Mesendoderm (in vitro differentiated cells): Measurements from ENCODE around the gene RMDN2.
"Not testable (repeated sequence)": the region's sequence is repeated elsewhere in the genome, so short reads cannot be mapped to it uniquely, and the experiment has no call there.

Experiments used
- DNase-seq: peaks from one replicate; pipeline ENCODE4 v3.0.0; 2013
- H2AK5ac ChIP-seq: 2 replicates; pipeline ENCODE4 v1.6.1; 2013; ENCODE audit warnings: low read length, inconsistent platforms
- H2BK120ac ChIP-seq: 2 replicates; pipeline ENCODE4 v1.6.1; 2013; ENCODE audit warnings: low read depth, mild to moderate bottlenecking, low read length, moderate library complexity, mixed read lengths
- H2BK15ac ChIP-seq: replicated peaks from 2 replicates; pipeline ENCODE4 v1.6.1; 2013; ENCODE audit warnings: low read depth, mild to moderate bottlenecking, moderate library complexity
- H2BK5ac ChIP-seq: 2 replicates; pipeline ENCODE4 v1.6.1; 2013; ENCODE audit warnings: low read length, inconsistent platforms
- H3K18ac ChIP-seq: 2 replicates; pipeline ENCODE4 v1.6.1; 2013; ENCODE audit warnings: mild to moderate bottlenecking, low read length, mixed read lengths
- H3K23ac ChIP-seq: one replicate; pipeline ENCODE4 v1.6.1; 2013; ENCODE audit warnings: low read length
- H3K27ac ChIP-seq: 2 replicates; pipeline ENCODE4 v1.5.1; 2013; ENCODE audit warnings: low read depth, mild to moderate bottlenecking, inconsistent platforms, low read length, moderate library complexity
- H3K27me3 ChIP-seq: 2 replicates; pipeline ENCODE4 v1.6.1; 2013; ENCODE audit warnings: low read length, control low read depth, mild to moderate bottlenecking, inconsistent platforms; ENCODE audit not compliant: insufficient read depth, poor library complexity
- H3K36me3 ChIP-seq: 2 replicates; pipeline ENCODE4 v1.6.1; 2013; ENCODE audit warnings: low read length, inconsistent platforms; ENCODE audit not compliant: control insufficient read depth, insufficient read depth
- H3K4ac ChIP-seq: one replicate; pipeline ENCODE4 v1.6.1; 2013; ENCODE audit warnings: low read depth, mild to moderate bottlenecking, low read length, moderate library complexity
- H3K4me1 ChIP-seq: 2 replicates; pipeline ENCODE4 v1.6.1; 2013; ENCODE audit warnings: low read depth, low read length, inconsistent platforms; ENCODE audit not compliant: control insufficient read depth
- H3K4me2 ChIP-seq: 2 replicates; pipeline ENCODE4 v1.6.1; 2013; ENCODE audit warnings: low read length
- H3K4me3 ChIP-seq: 2 replicates; pipeline ENCODE4 v1.5.1; 2013; ENCODE audit warnings: mild to moderate bottlenecking, low read length
- H3K56ac ChIP-seq: one replicate; pipeline ENCODE4 v1.6.1; 2013; ENCODE audit warnings: low read length
- H3K79me1 ChIP-seq: 2 replicates; pipeline ENCODE4 v1.6.1; 2013; ENCODE audit warnings: low read length, inconsistent platforms
- H3K79me2 ChIP-seq: 2 replicates; pipeline ENCODE4 v1.6.1; 2013; ENCODE audit warnings: mild to moderate bottlenecking, low read length; ENCODE audit not compliant: control insufficient read depth, insufficient read depth
- H3K9ac ChIP-seq: 2 replicates; pipeline ENCODE4 v1.6.1; 2013; ENCODE audit warnings: low read length, inconsistent platforms
- H4K5ac ChIP-seq: one replicate; pipeline ENCODE4 v1.6.1; 2013; ENCODE audit warnings: low read length
- H4K8ac ChIP-seq: one replicate; pipeline ENCODE4 v1.6.1; 2013; ENCODE audit warnings: low read depth, mild to moderate bottlenecking, control low read depth, low read length, moderate library complexity
- WGBS: extraction: QIAGEN DNeasy Blood & Tissue Kit; methylation state at CpG from one replicate; pipeline ENCODE4 v1.1.7; 2013; ENCODE audit warnings: low lambda C conversion rate, missing lambda C conversion rate; ENCODE audit not compliant: insufficient coverage; ENCODE audit errors: extremely low coverage; 5-methylcytosine and 5-hydroxymethylcytosine counted together

The RMDN2 gene

DNA sequence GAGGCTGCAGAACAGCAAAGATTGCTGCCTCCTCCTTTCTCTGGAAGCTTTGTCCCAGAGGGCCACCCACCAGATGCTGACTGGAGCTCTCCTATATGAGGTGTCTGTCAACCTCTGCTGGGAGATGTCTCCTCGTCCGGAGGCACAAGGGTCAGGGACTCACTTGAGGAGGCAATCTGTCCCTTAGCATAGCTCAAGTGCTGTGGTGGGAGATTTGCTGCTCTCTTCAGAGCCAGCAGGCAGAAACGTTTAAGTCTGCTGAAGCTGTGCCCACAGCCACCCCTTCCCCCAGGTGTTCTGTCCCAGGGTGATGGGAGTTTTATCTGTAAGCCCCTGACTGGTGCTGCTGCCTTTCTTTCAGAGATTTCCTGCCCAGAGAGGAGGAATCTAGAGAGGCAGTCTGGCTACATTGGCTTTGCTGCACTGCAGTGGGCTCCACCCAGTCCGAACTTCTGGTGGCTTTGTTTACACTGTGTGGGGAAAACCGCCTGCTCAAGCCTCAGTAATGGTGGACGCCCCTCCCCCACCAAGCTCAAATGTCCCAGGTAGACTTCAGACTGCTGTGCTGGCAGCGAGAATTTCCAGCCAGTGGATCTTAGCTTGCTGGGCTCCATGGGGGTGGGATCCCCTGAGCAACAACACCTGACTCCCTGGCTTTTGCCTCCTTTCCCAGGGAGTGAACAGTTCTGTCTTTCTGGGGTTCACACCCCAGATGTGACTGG is 37.1 kb downstream of the RMDN2 start:
- not testable (repeated sequence) for H3K27ac ChIP-seq, H3K18ac ChIP-seq, H3K36me3 ChIP-seq, H3K27me3 ChIP-seq, H2BK120ac ChIP-seq, H4K8ac ChIP-seq, H2BK5ac ChIP-seq, H4K5ac ChIP-seq, H3K79me2 ChIP-seq, H3K56ac ChIP-seq, H3K79me1 ChIP-seq, H2AK5ac ChIP-seq, H3K4me1 ChIP-seq, H3K9ac ChIP-seq, H2BK15ac ChIP-seq, H3K4me2 ChIP-seq, H3K23ac ChIP-seq, H3K4ac ChIP-seq, H3K4me3 ChIP-seq
- DNase-seq = peak; percentile 22
- WGBS = no CpG with 5 or more reads among the region's 7 CpGs

DNA sequence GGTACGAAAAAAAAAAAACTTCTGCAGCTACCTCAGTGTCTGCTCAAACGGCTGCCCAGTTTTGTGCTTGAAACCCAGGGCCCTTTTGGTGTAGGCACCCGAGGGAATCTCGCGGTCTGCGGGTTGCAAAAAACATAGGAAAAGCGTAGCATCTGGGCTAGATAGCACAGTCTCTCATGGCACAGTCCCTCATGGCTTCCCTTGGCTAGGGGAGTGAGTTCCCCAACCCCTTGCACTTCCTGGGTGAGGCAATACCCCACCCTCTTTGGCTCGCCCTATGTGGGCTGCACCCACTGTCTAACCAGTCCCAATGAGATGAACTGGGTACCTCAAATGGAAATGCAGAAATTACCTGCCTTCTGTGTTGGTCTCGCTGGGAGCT is 37.6 kb downstream of the RMDN2 start:
- not testable (repeated sequence) for H3K79me1 ChIP-seq, H2BK5ac ChIP-seq, H3K4me1 ChIP-seq, H2AK5ac ChIP-seq, H3K23ac ChIP-seq, H3K36me3 ChIP-seq, DNase-seq, H4K8ac ChIP-seq, H3K56ac ChIP-seq, H3K79me2 ChIP-seq, H3K27me3 ChIP-seq, H3K4me3 ChIP-seq, H3K9ac ChIP-seq, H4K5ac ChIP-seq, H2BK15ac ChIP-seq, H3K27ac ChIP-seq, H3K4me2 ChIP-seq, H2BK120ac ChIP-seq, H3K18ac ChIP-seq, H3K4ac ChIP-seq
- no CpG with 5 or more reads among the region's 9 CpGs for WGBS

DNA sequence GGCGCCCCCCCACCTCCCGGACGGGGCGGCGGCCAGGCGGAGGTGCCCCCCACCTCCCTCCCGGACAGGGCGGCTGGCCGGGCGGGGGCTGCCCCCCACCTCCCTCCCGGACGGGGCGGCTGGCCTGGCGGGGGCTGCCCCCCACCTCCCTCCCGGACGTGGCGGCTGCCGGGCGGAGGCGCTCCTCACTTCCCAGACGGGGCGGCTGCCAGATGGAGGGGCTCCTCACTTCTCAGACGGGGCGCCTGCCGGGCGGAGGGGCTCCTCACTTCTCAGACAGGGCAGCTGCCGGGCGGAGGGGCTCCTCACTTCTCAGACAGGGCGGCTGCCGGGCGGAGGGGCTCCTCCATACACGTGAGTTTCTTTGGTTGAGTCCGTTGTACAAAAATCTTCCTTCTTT is 38.8 kb downstream of the RMDN2 start:
- not testable (repeated sequence) for H3K56ac ChIP-seq, H3K18ac ChIP-seq, H3K4ac ChIP-seq, H3K23ac ChIP-seq, H2BK5ac ChIP-seq, H4K8ac ChIP-seq, H3K4me1 ChIP-seq, H3K27ac ChIP-seq, H3K9ac ChIP-seq, H2BK15ac ChIP-seq, H3K36me3 ChIP-seq, H3K79me2 ChIP-seq, H4K5ac ChIP-seq, H3K27me3 ChIP-seq, DNase-seq, H2AK5ac ChIP-seq, H3K4me3 ChIP-seq, H3K4me2 ChIP-seq, H3K79me1 ChIP-seq, H2BK120ac ChIP-seq
- WGBS = no CpG with 5 or more reads among the region's 33 CpGs

DNA sequence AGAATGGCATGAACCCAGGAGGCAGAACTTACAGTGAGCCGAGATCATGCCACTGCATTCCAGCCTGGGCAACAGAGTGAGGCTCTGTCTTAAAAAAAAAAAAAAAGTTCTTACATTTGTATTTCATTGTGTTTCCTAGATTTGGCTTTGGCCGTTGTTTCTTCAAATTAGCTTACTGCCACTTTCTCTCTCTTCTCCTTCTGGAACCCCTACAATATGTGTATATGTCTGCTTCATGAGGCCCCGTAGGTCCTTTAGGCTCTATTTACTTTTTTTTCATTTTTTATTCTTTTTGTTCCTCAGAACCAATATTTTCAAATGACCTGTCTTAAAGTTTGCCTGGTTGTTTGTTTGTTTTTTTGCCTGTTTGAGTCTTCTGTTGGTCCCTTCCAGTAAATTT is 41.2 kb downstream of the RMDN2 start:
- no CpG with 5 or more reads among the region's 3 CpGs for WGBS
- H3K4me3 ChIP-seq = no peak overlapping the region
- H4K5ac ChIP-seq = no peak overlapping the region
- H3K79me2 ChIP-seq = no peaks in the 10 kb centered on the region
- no peak for DNase-seq
- H3K4ac ChIP-seq = no peak overlapping the region
- H3K9ac ChIP-seq = no peak overlapping the region
- H3K27me3 ChIP-seq = no peaks in the 10 kb centered on the region
- no peak overlapping the region for H2BK15ac ChIP-seq
- H2BK120ac ChIP-seq = no peak overlapping the region
- no peak overlapping the region for H3K23ac ChIP-seq
- H3K79me1 ChIP-seq = no peaks in the 10 kb centered on the region
- H3K36me3 ChIP-seq = no peaks in the 10 kb centered on the region
- no peak overlapping the region for H4K8ac ChIP-seq
- H3K27ac ChIP-seq = no peak overlapping the region
- H3K4me2 ChIP-seq = no peak overlapping the region
- no peak overlapping the region for H3K18ac ChIP-seq
- no peak overlapping the region for H3K56ac ChIP-seq
- H2BK5ac ChIP-seq = no peak overlapping the region
- no peaks in the 10 kb centered on the region for H3K4me1 ChIP-seq
- no peak overlapping the region for H2AK5ac ChIP-seq

DNA sequence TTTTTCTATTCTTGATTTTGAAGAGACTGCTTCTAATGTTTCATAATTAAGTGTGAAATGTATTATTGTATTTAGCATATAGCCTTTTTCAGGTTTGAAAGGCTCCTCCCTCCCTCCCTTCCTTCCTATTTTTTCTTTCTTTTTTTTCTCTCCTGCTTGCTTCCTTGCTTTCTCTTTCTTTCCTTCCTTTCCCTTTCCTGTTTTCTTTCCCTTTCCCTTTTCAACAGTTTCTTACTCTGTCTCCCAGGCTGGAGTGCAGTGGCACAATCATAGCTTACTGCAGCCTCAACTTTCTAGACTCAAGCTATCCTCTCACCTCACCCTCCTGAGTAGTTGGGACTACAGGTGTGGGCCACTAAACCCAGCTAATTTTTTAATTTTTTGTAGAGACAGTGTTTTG is 44.6 kb downstream of the RMDN2 start:
- H3K56ac ChIP-seq = no peak overlapping the region
- no peak overlapping the region for H3K27ac ChIP-seq
- no peak overlapping the region for H2BK15ac ChIP-seq
- H3K4me3 ChIP-seq = no peak overlapping the region
- no peak overlapping the region for H3K4me2 ChIP-seq
- no peak overlapping the region for H3K18ac ChIP-seq
- H4K8ac ChIP-seq = no peak overlapping the region
- H3K79me1 ChIP-seq = no peaks in the 10 kb centered on the region
- H2AK5ac ChIP-seq = no peak overlapping the region
- H3K4me1 ChIP-seq = no peaks in the 10 kb centered on the region
- H3K23ac ChIP-seq = no peak overlapping the region
- no peak overlapping the region for H2BK120ac ChIP-seq
- H4K5ac ChIP-seq = no peak overlapping the region
- no peak overlapping the region for H2BK5ac ChIP-seq
- no peak overlapping the region for H3K9ac ChIP-seq
- H3K79me2 ChIP-seq = no peaks in the 10 kb centered on the region
- no peaks in the 10 kb centered on the region for H3K36me3 ChIP-seq
- H3K4ac ChIP-seq = no peak overlapping the region
- no peak for DNase-seq
- H3K27me3 ChIP-seq = no peaks in the 10 kb centered on the region

DNA sequence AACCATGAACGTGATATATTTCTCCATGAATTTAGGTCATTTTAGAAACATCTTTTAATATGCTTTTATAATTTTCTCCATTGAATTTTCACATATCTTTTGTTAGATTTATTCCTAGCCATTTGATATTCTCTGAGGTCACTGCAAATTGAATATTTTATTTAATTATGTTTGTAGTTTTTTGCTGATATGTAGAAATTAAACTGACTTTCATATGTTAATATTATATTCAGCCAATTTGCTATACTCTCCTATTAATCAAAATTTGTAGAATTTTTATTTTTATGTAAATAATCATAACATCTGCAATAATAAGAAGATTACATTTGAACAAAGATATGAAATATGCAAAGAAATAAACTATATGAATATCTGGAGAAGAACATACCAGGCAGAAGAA is 46.9 kb downstream of the RMDN2 start:
- no peak overlapping the region for H3K9ac ChIP-seq
- no peak overlapping the region for H2AK5ac ChIP-seq
- no peak overlapping the region for H3K4me3 ChIP-seq
- no peaks in the 10 kb centered on the region for H3K36me3 ChIP-seq
- DNase-seq = no peak
- no peaks in the 10 kb centered on the region for H3K4me1 ChIP-seq
- no peak overlapping the region for H3K4ac ChIP-seq
- no peak overlapping the region for H2BK5ac ChIP-seq
- no peak overlapping the region for H2BK120ac ChIP-seq
- H3K18ac ChIP-seq = no peak overlapping the region
- H3K23ac ChIP-seq = no peak overlapping the region
- H3K27ac ChIP-seq = no peak overlapping the region
- no peaks in the 10 kb centered on the region for H3K79me2 ChIP-seq
- H4K8ac ChIP-seq = no peak overlapping the region
- H3K56ac ChIP-seq = no peak overlapping the region
- no peak overlapping the region for H4K5ac ChIP-seq
- no peak overlapping the region for H2BK15ac ChIP-seq
- WGBS = no CpG with 5 or more reads among the region's 1 CpG
- H3K4me2 ChIP-seq = no peak overlapping the region
- H3K79me1 ChIP-seq = no peaks in the 10 kb centered on the region
- H3K27me3 ChIP-seq = no peaks in the 10 kb centered on the region
